HepG2 (cell line): ENCODE measurements around the gene FAM3D. TPM values are rescaled to one million over a fixed set of nuclear protein-coding genes. Genes with fewer than 3 reads are reported as not detected.

Experiments
- ATAC-seq: fragments of 200-7000 bp; cut with Tn5 transposase; 3 replicates; pipeline ENCODE4 v1.9.1; 2020; ENCODE audit warnings: mild to moderate bottlenecking, moderate library complexity
- BruUV-seq: library from RNA; stranded (reverse); fragments of 400-500 nt; replicated peaks from 2 replicates; lab custom pipeline; 2021; lab: Mats Ljungman, UMichigan
- CTCF ChIA-PET: fragments of 300-600 bp; formaldehyde crosslinking; extraction: SDS; loops from one replicate; lab custom pipeline; 2021; ENCODE audit warnings: low total read pairs, inconsistent platforms, low intra/inter-chr PET ratio; lab: Yijun Ruan, JAX
- POLR2A ChIA-PET: fragments of 350-600 bp; sonication (Branson Sonifier 250); formaldehyde crosslinking; loops from one replicate; lab custom pipeline; 2020; ENCODE audit warnings: antibody characterized with exemption, inconsistent platforms; lab: Yijun Ruan, JAX
- DNase-seq: peaks from one replicate; pipeline ENCODE4 v3.0.0-alpha.2; 2015; ENCODE audit warnings: low spot score
- FAIRE-seq: peaks from 3 replicates; lab custom pipeline; 2011; peaks lifted over from hg19 to GRCh38; lab: Jason Lieb, UNC
- H2AFZ ChIP-seq: one replicate; pipeline ENCODE4 v1.6.1; 2011; ENCODE audit warnings: low read length, inconsistent platforms
- H3K27ac ChIP-seq: fragments of 300-600 bp; 3 replicates; pipeline ENCODE4 v1.8.0; 2011; ENCODE audit warnings: mixed run types, mild to moderate bottlenecking, mixed read lengths, low read length, inconsistent platforms; ENCODE audit not compliant: insufficient read depth; ENCODE audit errors: extremely low read length
- H3K27me3 ChIP-seq, 2 experiments: fragments of 200-600 bp in 1 of 2; 2 replicates in 1 of 2; 3 replicates in 1 of 2; pipeline versions ENCODE4 v1.6.0 to v1.8.0; 2011; ENCODE audit warnings: low read length in 2 of 2, mild to moderate bottlenecking in 2 of 2, moderate library complexity in 2 of 2, inconsistent platforms in 1 of 2; ENCODE audit not compliant: insufficient read depth in 2 of 2, control insufficient read depth in 1 of 2
- H3K36me3 ChIP-seq, 2 experiments: fragments of 200-600 bp in 1 of 2; replicated peaks in 1 of 2; 2 replicates in 1 of 2; 3 replicates in 1 of 2; pipeline versions ENCODE4 v1.5.1 to v1.8.0; 2011; ENCODE audit warnings: low read length in 2 of 2, inconsistent platforms in 1 of 2; ENCODE audit not compliant: insufficient read depth in 2 of 2, control insufficient read depth in 1 of 2
- H3K4me1 ChIP-seq: 2 replicates; pipeline ENCODE4 v1.5.1; 2012; ENCODE audit warnings: low read length, inconsistent platforms; ENCODE audit not compliant: insufficient read depth
- H3K4me2 ChIP-seq: 2 replicates; pipeline ENCODE4 v1.6.0; 2011; ENCODE audit warnings: low read depth, low read length, inconsistent platforms
- H3K4me3 ChIP-seq, 3 experiments: fragments of 200-600 bp in 1 of 3; sonication (generic), shearing (Covaris generic) in 1 of 3; replicated peaks in 1 of 3; 2 replicates each; pipeline ENCODE4 v1.5.1; 2011 to 2016; ENCODE audit warnings: low read length in 3 of 3, inconsistent platforms in 2 of 3, low read depth in 2 of 3, mild to moderate bottlenecking in 2 of 3, control low read depth in 1 of 3, mixed read lengths in 1 of 3; ENCODE audit not compliant: insufficient read depth in 1 of 3
- H3K79me2 ChIP-seq: one replicate; pipeline ENCODE4 v1.6.1; 2011; ENCODE audit warnings: low read length, inconsistent platforms; ENCODE audit not compliant: insufficient read depth
- H3K9ac ChIP-seq: 2 replicates; pipeline ENCODE4 v1.6.0; 2011; ENCODE audit warnings: mild to moderate bottlenecking, low read depth, low read length, inconsistent platforms; ENCODE audit not compliant: insufficient read depth
- H3K9me3 ChIP-seq: 2 replicates; pipeline ENCODE4 v1.5.1; 2012; ENCODE audit warnings: mild to moderate bottlenecking, low read length
- H4K20me1 ChIP-seq: 2 replicates; pipeline ENCODE4 v1.6.0; 2011; ENCODE audit warnings: inconsistent platforms, mild to moderate bottlenecking, low read length, moderate library complexity; ENCODE audit not compliant: insufficient read depth
- ATF6 ChIP-seq: sonication (generic); formaldehyde crosslinking; conservative IDR thresholded peaks from 2 replicates; pipeline ENCODE4 v1.4.0; 2020; ENCODE audit warnings: missing genetic modification reagents
- CEBPB ChIP-seq: IDR thresholded peaks from 2 replicates; pipeline ENCODE4 v1.6.1; 2011; ENCODE audit warnings: low read depth, low read length, improper control_type of control experiment, borderline replicate concordance
- IRF1 ChIP-seq: sonication (generic); formaldehyde crosslinking; IDR thresholded peaks from 2 replicates; pipeline ENCODE4 v1.4.0; 2020; ENCODE audit warnings: low read depth, mild to moderate bottlenecking, missing genetic modification reagents
- NFKBIZ ChIP-seq: IDR thresholded peaks from 2 replicates; pipeline ENCODE4 v1.6.1; 2018; ENCODE audit warnings: missing genetic modification reagents, missing compliant biosample characterization
- RAD51 ChIP-seq: fragments of 450-650 bp; IDR thresholded peaks from 2 replicates; pipeline ENCODE4 v1.6.1; 2016; ENCODE audit warnings: borderline replicate concordance
- RCOR2 ChIP-seq: IDR thresholded peaks from 2 replicates; pipeline ENCODE4 v1.6.1; 2016; ENCODE audit warnings: missing biosample characterization, missing genetic modification reagents
- TBX2 ChIP-seq: sonication (generic); formaldehyde crosslinking; IDR thresholded peaks from 2 replicates; pipeline ENCODE4 v1.5.0; 2020; ENCODE audit warnings: missing genetic modification reagents, mild to moderate bottlenecking, borderline replicate concordance
- XRCC5 ChIP-seq: fragments of 200-400 bp; formaldehyde crosslinking; optimal IDR thresholded peaks from 2 replicates; pipeline ENCODE3; 2017; ENCODE audit warnings: mild to moderate bottlenecking, low read length
- ZBTB8A ChIP-seq: sonication (generic); formaldehyde crosslinking; IDR thresholded peaks from 2 replicates; pipeline ENCODE4 v1.4.0; 2020; ENCODE audit warnings: mild to moderate bottlenecking, low read depth, missing genetic modification reagents, borderline replicate concordance
- ZFX ChIP-seq: sonication (generic); formaldehyde crosslinking; IDR thresholded peaks from 2 replicates; pipeline ENCODE4 v1.4.0; 2020; ENCODE audit warnings: mild to moderate bottlenecking, low read depth, missing genetic modification reagents, moderate library complexity
- ZNF160 ChIP-seq: sonication (generic); formaldehyde crosslinking; IDR thresholded peaks from 2 replicates; pipeline ENCODE4 v1.8.0; 2022; ENCODE audit warnings: mild to moderate bottlenecking, inconsistent platforms, missing genetic modification reagents
- ZNF33A ChIP-seq: sonication (generic); formaldehyde crosslinking; IDR thresholded peaks from 2 replicates; pipeline ENCODE4 v1.5.1; 2020; ENCODE audit warnings: missing genetic modification reagents, mild to moderate bottlenecking, moderate library complexity, borderline replicate concordance
- ZNF614 ChIP-seq: IDR thresholded peaks from 2 replicates; pipeline ENCODE4 v1.6.1; 2018; ENCODE audit warnings: missing biosample characterization, missing genetic modification reagents, inconsistent platforms, borderline replicate concordance
- ZNF619 ChIP-seq: sonication (generic); formaldehyde crosslinking; IDR thresholded peaks from 2 replicates; pipeline ENCODE4 v1.4.0; 2020; ENCODE audit warnings: mild to moderate bottlenecking, missing genetic modification reagents
- WGBS: methylation state at CpG from one replicate; pipeline ENCODE4 v1.1.6; 2017; ENCODE audit warnings: low lambda C conversion rate; 5-methylcytosine and 5-hydroxymethylcytosine counted together
- in situ Hi-C: cut with HindIII; loops from 2 replicates; pipeline ENCODE4 v1.10.0; 2017; ENCODE audit warnings: low pct_unique_long_range_greater_than_20kb; ENCODE audit not compliant: extremely low pct_ligation_motif_present
- intact Hi-C: fragments of 100-400 bp; cut with micrococcal nuclease; formaldehyde crosslinking; loops from one replicate; pipeline ENCODE4 v1.10.0; 2022; ENCODE audit not compliant: unreplicated experiment
- polyA plus RNA-seq, 8 experiments: library from polyadenylated mRNA; depleted of rRNA in 3 of 8; stranded (reverse) in 7 of 8; unstranded in 1 of 8; fragments of >200 nt; fragmentation: Illumina TruSeq in 4 of 8; extraction: Trizol in 4 of 8; gene quantifications; 2 replicates each; pipeline versions ENCODE4 v1.2.1 to v1.2.3, GENCODE V29; 2011 to 2016; ENCODE audit warnings: low read depth in 4 of 8, missing spikeins in 1 of 8, mixed read lengths in 1 of 8; ENCODE audit not compliant: insufficient read depth in 1 of 8
- total RNA-seq, 5 experiments: library from RNA; depleted of rRNA; stranded (reverse); fragments of >200 nt; fragmentation: Illumina TruSeq; extraction: Trizol; gene quantifications; 2 replicates each; pipeline ENCODE4 v1.2.3, GENCODE V29; 2016; ENCODE audit warnings: low read depth in 1 of 5

Gene FAM3D
- total and polyA plus RNA-seq, 2 of the 13 experiments (the other 11 are each of a cell fraction or from before 2014, with no cell fraction given): not detected

GRCh38 chr3:58713715-58714401 lies 47.3 kb upstream of the FAM3D start:
- Histone ChIP-seq H3K4me3 (no peak overlapping the region), H3K9me3 (no peaks in the 10 kb centered on the region), H3K79me2 (no peaks in the 10 kb centered on the region), H3K4me2 (no peak overlapping the region), H3K4me1 (no peaks in the 10 kb centered on the region)
- ChIA-PET POLR2A (no interaction called here), CTCF (no interaction called here)
- ATAC-seq (no peak), FAIRE-seq (no peak)
- 7% methylated on average over 3 of the region's 3 CpGs for WGBS
- TF ChIP-seq ZNF33A (CRISPR knock-in tag): no peak
- no peak for TF ChIP-seq ATF6
- no peak for TF ChIP-seq RCOR2
- no peak for TF ChIP-seq TBX2
- TF ChIP-seq RAD51: peak; percentile 33; the same call in 1 of the 2 replicates
- no peak for TF ChIP-seq CEBPB
- TF ChIP-seq, all 625 proteins: peak for 1
- in situ Hi-C loops: no loop called here
- Histone ChIP-seq H3K27me3 (no peaks in the 10 kb centered on the region), H3K36me3 (no peaks in the 10 kb centered on the region), H3K27ac (no peak overlapping the region), H4K20me1 (no peaks in the 10 kb centered on the region), H2AFZ (no peak overlapping the region), H3K9ac (no peak overlapping the region)
- intact Hi-C loops: no loop called here
- BruUV-seq: no TSS peak
- DNase-seq: no peak

- CTCF ChIA-PET: no interaction called here
- in situ Hi-C loops: no loop called here
- BruUV-seq: no TSS peak
- H3K4me2 ChIP-seq: no peak overlapping the region
- TF ChIP-seq ZBTB8A (CRISPR knock-in tag) (no peak), IRF1 (no peak), NFKBIZ (no peak), ZFX (CRISPR knock-in tag) (no peak), ZNF614 (CRISPR knock-in tag) (no peak), ZNF619 (CRISPR knock-in tag) (no peak), ZNF160 (CRISPR knock-in tag) (no peak), XRCC5 (no peak)
- TF ChIP-seq, all 625 proteins: peak for 0
- intact Hi-C loops: no loop called here
- Histone ChIP-seq H3K36me3 (no peaks in the 10 kb centered on the region), H2AFZ (no peak overlapping the region), H3K27me3 (no peaks in the 10 kb centered on the region), H3K27ac (no peak overlapping the region), H3K4me1 (no peaks in the 10 kb centered on the region), H4K20me1 (no peaks in the 10 kb centered on the region), H3K9ac (no peak overlapping the region), H3K79me2 (no peaks in the 10 kb centered on the region), H3K4me3 (no peak overlapping the region), H3K9me3 (no peaks in the 10 kb centered on the region)
- POLR2A ChIA-PET: no interaction called here
- ATAC-seq: no peak
- no peak for DNase-seq
- WGBS: 21% methylated on average over 6 of the region's 8 CpGs
- FAIRE-seq: no peak
These were observed 45.3 kb upstream of the FAM3D start for GRCh38 chr3:58711871-58712270.
